ENCODE measurements around the gene YES1. TPM values are rescaled to one million over a fixed set of nuclear protein-coding genes. Genes with fewer than 3 reads are reported as not detected.

The YES1 gene
- total RNA-seq, 1 experiment from 2014 or later = 43.0 TPM

DNA sequence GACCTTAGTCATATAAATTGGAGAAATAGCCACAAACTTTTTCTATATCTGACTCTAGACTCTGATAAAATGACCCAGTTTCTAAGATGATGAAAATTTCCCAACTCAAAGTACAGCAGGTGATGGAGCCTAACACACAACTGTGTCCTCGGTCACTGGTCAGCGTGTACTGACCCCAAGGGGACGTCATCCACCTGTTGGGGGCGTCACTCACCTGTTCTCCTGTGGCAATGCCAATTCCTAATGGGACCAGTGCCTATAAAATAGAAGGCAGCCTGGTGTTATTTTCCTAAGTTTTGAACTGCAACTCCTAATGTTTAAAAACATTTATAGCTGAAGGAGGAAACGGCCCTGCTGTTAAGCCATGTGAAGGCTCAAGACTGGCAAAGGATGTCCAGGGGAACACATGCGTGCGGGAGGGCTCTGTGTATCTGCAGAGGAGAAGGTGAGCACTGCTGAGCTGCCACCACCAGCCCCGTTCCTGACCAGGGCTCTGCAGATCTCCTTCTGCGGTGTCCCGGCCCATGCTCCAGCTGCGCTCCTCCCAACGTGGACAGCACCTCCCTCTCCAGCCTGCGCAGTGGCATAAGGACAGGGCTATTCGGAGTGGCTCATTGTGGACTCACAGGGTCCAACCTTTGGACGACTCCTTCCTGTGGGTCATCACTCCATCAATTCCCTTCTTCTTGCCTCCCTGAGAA, 133.4 kb downstream of the YES1 start:
- in situ Hi-C loops (cut with HindIII; ENCODE audit: low pct_unique_long_range_greater_than_20kb, low sequenced_read_pairs) = no loop called here
- DNase-seq (ENCODE audit: low read depth) = no peak

DNA sequence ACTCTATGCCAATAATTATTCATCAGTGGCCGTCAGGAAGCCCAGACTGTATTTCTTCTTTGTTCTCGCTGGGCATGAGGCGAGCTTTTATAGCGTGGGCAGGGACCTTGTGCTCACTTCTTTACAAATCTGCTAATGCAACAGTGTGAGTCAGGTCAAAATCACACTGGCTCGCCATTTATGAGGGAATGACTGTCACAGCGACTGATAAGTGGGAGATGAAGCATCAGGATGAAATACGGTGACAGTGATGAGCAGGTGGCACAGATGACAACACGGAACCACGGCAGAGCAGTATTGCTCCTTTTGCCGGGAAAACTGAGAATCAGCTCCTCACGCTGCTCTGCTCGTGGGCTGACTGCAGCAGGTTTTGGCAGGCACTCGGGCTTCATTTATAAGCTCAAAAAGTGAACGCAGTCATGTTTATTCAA, 134.1 kb downstream of the YES1 start:
- no peak for DNase-seq (ENCODE audit: low read depth)
- in situ Hi-C loops (cut with HindIII; ENCODE audit: low pct_unique_long_range_greater_than_20kb, low sequenced_read_pairs) = no loop called here

DNA sequence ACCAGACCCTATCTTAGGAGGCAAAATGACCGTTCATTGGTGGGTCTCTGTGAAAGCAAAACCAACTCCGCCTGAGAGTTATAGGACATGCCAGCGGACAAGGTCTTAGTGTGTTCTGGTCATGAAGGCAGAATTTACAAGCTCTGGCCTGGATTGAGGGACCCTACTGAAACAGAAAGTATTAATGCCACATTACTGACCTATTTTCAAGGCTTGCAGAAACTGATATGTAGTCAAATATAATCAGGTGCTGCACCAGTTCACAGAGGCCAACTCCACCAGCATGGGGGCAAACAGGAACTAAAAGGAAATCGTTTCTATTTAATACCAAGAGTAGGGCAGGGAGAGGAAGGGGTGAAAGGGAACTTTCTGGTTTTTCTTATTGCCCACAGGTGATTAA, 134.9 kb downstream of the YES1 start:
- in situ Hi-C loops (cut with HindIII; ENCODE audit: low pct_unique_long_range_greater_than_20kb, low sequenced_read_pairs) = no loop called here

DNA sequence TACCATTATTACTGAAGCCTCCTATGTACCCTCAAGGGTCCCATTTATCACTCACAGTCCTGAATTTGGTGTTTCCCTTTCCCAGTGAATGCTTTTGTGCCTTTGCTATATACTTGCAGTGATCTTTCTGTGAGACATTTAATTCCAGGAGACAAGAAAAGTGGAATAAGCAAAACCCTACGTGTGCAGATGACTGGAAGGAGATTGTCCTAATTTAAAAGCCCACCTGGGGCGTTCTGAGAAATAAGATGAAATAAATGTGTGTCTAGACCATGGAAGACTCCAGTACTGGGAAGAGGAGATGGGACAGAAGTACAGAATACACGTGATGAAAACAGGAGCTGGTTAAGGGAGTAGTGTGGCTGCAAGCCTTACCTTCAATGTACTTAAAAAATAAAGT, 135.3 kb downstream of the YES1 start:
- in situ Hi-C loops (cut with HindIII; ENCODE audit: low pct_unique_long_range_greater_than_20kb, low sequenced_read_pairs) = no loop called here

More for the DNA sequence above, 134.9 kb downstream of the YES1 start:
- no peak for DNase-seq (ENCODE audit: low read depth)

DNA sequence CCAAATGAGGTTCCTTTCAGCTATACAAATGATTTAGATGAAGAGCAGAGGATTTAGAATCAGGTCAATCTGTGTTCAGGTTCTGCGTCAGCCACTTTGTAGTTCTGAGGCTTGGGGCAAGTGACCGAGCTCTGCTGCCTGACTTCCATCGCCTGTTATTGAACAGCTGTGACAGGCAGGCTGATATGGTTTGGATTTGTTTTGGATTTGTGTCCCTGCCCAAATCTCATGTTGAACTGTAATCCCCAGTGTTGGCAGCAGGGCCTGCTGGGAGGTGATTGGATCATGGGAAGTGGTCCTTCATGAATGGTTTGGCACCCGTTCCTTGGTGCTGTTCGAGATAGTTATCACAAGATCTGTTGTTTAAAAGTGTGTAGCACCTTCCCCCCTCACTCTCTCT, 136.0 kb downstream of the YES1 start:
- in situ Hi-C loops (cut with HindIII; ENCODE audit: low pct_unique_long_range_greater_than_20kb, low sequenced_read_pairs) = no loop called here
- DNase-seq (ENCODE audit: low read depth) = no peak

More for the DNA sequence above, 135.3 kb downstream of the YES1 start:
- DNase-seq (ENCODE audit: low read depth) = no peak

DNA sequence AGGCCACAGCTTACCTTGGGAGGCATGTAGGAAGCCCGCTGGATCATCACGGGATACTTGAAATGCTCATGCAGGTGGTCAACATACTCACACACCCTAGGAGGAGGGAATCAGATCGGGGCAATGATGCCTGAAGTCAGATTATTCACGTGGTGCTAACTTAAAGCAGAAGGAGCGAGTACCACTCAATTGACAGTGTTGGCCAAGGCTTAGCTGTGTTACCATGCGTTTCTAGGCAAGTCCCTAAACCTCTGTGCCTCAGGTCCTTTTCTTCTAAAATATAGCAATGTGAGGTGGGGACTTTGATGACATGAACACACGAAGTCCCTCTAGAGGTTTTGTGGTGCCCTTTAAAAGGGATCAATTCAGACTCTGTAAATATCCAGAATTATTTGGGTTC, 136.7 kb downstream of the YES1 start:
- in situ Hi-C loops (cut with HindIII; ENCODE audit: low pct_unique_long_range_greater_than_20kb, low sequenced_read_pairs) = no loop called here
- no peak for DNase-seq (ENCODE audit: low read depth)

DNA sequence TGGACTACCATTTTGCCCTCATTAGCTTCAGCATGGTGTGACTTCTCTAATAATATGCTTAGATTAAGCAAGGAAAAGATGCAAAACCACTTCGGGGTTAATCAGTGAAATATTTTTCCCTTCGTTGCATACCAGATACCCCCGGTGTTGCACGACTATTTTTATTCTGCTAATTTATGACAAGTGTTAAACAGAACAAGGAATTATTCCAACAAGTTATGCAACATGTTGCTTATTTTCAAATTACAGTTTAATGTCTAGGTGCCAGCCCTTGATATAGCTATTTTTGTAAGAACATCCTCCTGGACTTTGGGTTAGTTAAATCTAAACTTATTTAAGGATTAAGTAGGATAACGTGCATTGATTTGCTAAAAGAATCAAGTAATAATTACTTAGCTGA, 138.3 kb downstream of the YES1 start:
- no peak for DNase-seq (ENCODE audit: low read depth)
- in situ Hi-C loops (cut with HindIII; ENCODE audit: low pct_unique_long_range_greater_than_20kb, low sequenced_read_pairs) = no loop called here

DNA sequence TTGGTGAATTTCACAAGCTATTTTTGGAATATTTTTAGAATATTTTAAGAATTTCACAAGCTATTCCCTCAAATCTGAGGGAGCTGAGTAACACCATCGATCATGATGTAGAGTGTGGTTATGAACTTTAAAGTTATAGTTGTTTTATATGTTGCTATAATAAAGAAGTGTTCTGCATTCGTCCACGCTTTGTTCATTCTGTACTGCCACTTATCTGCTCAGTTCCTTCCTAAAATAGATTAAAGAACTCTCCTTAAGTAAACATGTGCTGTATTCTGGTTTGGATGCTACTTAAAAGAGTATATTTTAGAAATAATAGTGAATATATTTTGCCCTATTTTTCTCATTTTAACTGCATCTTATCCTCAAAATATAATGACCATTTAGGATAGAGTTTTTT, 138.7 kb downstream of the YES1 start:
- in situ Hi-C loops (cut with HindIII; ENCODE audit: low pct_unique_long_range_greater_than_20kb, low sequenced_read_pairs) = no loop called here

More for the DNA sequence above, 138.7 kb downstream of the YES1 start:
- no peak for DNase-seq (ENCODE audit: low read depth)

Other genes starting within 250 kb of the YES1 start
- not detected in 2 replicates for gene CETN1, start 231.9 kb downstream of the YES1 start, total RNA-seq (2014; rRNA removed; shearing (Covaris generic); ENCODE audit: low replicate concordance)
- gene CLUL1, start 215.3 kb downstream of the YES1 start, total RNA-seq (2014; rRNA removed; shearing (Covaris generic); ENCODE audit: low replicate concordance) = not detected in 2 replicates
- 169 and 173 TPM in 2 replicates for gene TYMS, start 154.6 kb downstream of the YES1 start, total RNA-seq (2014; rRNA removed; shearing (Covaris generic); ENCODE audit: low replicate concordance)
- gene ENOSF1, start 99.6 kb downstream of the YES1 start, total RNA-seq (2014; rRNA removed; shearing (Covaris generic); ENCODE audit: low replicate concordance) = 77.6 and 79.1 TPM in 2 replicates
- gene ADCYAP1, start 92.6 kb upstream of the YES1 start, total RNA-seq (2014; rRNA removed; shearing (Covaris generic); ENCODE audit: low replicate concordance) = not detected in 2 replicates

Data from Caki2 (cell line).